Endothelial cell of umbilical vein (primary cell): ENCODE results near the gene GADL1. TPM values are rescaled to one million over a fixed set of nuclear protein-coding genes. Genes with fewer than 3 reads are reported as not detected.

Experiments
- BruUV-seq: library from RNA; stranded (reverse); fragments of 400-500 nt; replicated peaks from 2 replicates; lab custom pipeline; 2021; lab: Mats Ljungman, UMichigan
- CTCF ChIA-PET: fragments of 300-600, 350-600 bp; sonication (Branson Sonifier 250); formaldehyde crosslinking; loops from one replicate; lab custom pipeline; 2021; ENCODE audit warnings: antibody characterized with exemption, inconsistent platforms; lab: Charles Lee
- POLR2A ChIA-PET: fragments of 300-600, 350-600 bp; sonication (Branson Sonifier 250); formaldehyde crosslinking; loops from one replicate; lab custom pipeline; 2021; ENCODE audit warnings: antibody characterized with exemption, inconsistent platforms; lab: Charles Lee
- DNase-seq: peaks from one replicate; pipeline ENCODE4 v3.0.0-alpha.2; 2011; ENCODE audit warnings: low read depth, low spot score
- FAIRE-seq: peaks from 2 replicates; lab custom pipeline; 2011; peaks lifted over from hg19 to GRCh38; lab: Jason Lieb, UNC
- H2AFZ ChIP-seq: 2 replicates; pipeline ENCODE4 v1.6.0; 2012; ENCODE audit warnings: low read depth, low read length, control low read depth, inconsistent platforms
- H3K27ac ChIP-seq: 2 replicates; pipeline ENCODE4 v1.5.1; 2011; ENCODE audit warnings: low read depth, mild to moderate bottlenecking, control low read depth, low read length, moderate library complexity; ENCODE audit not compliant: insufficient read depth
- H3K27me3 ChIP-seq, 2 experiments: 2 replicates each; pipeline versions ENCODE4 v1.6.0 to v1.6.1; 2011; ENCODE audit warnings: low read length in 2 of 2, mixed read lengths in 1 of 2; ENCODE audit not compliant: control insufficient read depth in 2 of 2, insufficient read depth in 2 of 2
- H3K36me3 ChIP-seq, 2 experiments: 2 replicates in 1 of 2; 3 replicates in 1 of 2; pipeline ENCODE4 v1.5.1; 2011; ENCODE audit warnings: low read length in 2 of 2, mild to moderate bottlenecking in 1 of 2, moderate library complexity in 1 of 2; ENCODE audit not compliant: control insufficient read depth in 2 of 2, insufficient read depth in 2 of 2; ENCODE audit errors: extremely low read depth in 1 of 2
- H3K4me1 ChIP-seq: 3 replicates; pipeline ENCODE4 v1.5.1; 2011; ENCODE audit warnings: mild to moderate bottlenecking, low read length; ENCODE audit not compliant: control insufficient read depth, insufficient read depth; ENCODE audit errors: extremely low read depth
- H3K4me2 ChIP-seq: 2 replicates; pipeline ENCODE4 v1.6.1; 2011; ENCODE audit warnings: low read length, control low read depth, mixed read lengths; ENCODE audit not compliant: insufficient read depth
- H3K4me3 ChIP-seq, 3 experiments: fragments of 200-600 bp in 1 of 3; sonication (generic), shearing (Covaris generic) in 1 of 3; replicated peaks in 1 of 3; 2 replicates each; pipeline ENCODE4 v1.5.1; 2011 to 2016; ENCODE audit warnings: control low read depth in 3 of 3, low read length in 3 of 3, mild to moderate bottlenecking in 2 of 3, inconsistent platforms in 1 of 3, low read depth in 1 of 3, moderate library complexity in 1 of 3; ENCODE audit not compliant: insufficient read depth in 1 of 3
- H3K79me2 ChIP-seq: 2 replicates; pipeline ENCODE4 v1.6.0; 2012; ENCODE audit warnings: low read length, inconsistent platforms; ENCODE audit not compliant: control insufficient read depth, insufficient read depth
- H3K9ac ChIP-seq: replicated peaks from 2 replicates; pipeline ENCODE3; 2011; ENCODE audit warnings: low read length, control low read depth; ENCODE audit not compliant: insufficient read depth; ENCODE audit errors: extremely low read depth
- H3K9me1 ChIP-seq: replicated peaks from 3 replicates; pipeline ENCODE4 v1.6.0; 2011; ENCODE audit warnings: mild to moderate bottlenecking, low read length; ENCODE audit not compliant: control insufficient read depth, insufficient read depth; ENCODE audit errors: extremely low read depth
- H3K9me3 ChIP-seq: replicated peaks from 2 replicates; pipeline ENCODE4 v1.5.1; 2012; ENCODE audit warnings: low read length, inconsistent platforms; ENCODE audit not compliant: control insufficient read depth, insufficient read depth
- H4K20me1 ChIP-seq: replicated peaks from 2 replicates; pipeline ENCODE3; 2011; ENCODE audit warnings: mild to moderate bottlenecking, low read length; ENCODE audit not compliant: control insufficient read depth, insufficient read depth; ENCODE audit errors: extremely low read depth
- CTCF ChIP-seq, 2 donors: IDR thresholded peaks; 1 replicate in 1 of 2; 2 replicates in 1 of 2; pipeline ENCODE4 v1.5.1; 2011; ENCODE audit warnings: low read length in 2 of 2, mild to moderate bottlenecking in 2 of 2, moderate library complexity in 2 of 2, control low read depth in 1 of 2, inconsistent platforms in 1 of 2, low read depth in 1 of 2; ENCODE audit not compliant: insufficient read depth in 1 of 2; ENCODE audit errors: extremely low read depth in 1 of 2
- EZH2 ChIP-seq: IDR thresholded peaks from 2 replicates; pipeline ENCODE4 v1.6.1; 2012; ENCODE audit warnings: borderline replicate concordance, low read depth, mild to moderate bottlenecking, moderate library complexity, low read length, inconsistent platforms; ENCODE audit not compliant: severe bottlenecking
- FOS ChIP-seq: IDR thresholded peaks from 2 replicates; pipeline ENCODE4 v1.6.1; 2011; ENCODE audit warnings: mild to moderate bottlenecking, low read length, moderate library complexity, borderline replicate concordance; ENCODE audit not compliant: insufficient read depth
- GATA2 ChIP-seq: IDR thresholded peaks from 2 replicates; pipeline ENCODE4 v1.7.0; 2011; ENCODE audit warnings: low read depth, mild to moderate bottlenecking, moderate library complexity, mixed read lengths, low read length; ENCODE audit not compliant: insufficient read length, insufficient read depth
- JUN ChIP-seq: IDR thresholded peaks from 2 replicates; pipeline ENCODE4 v1.6.1; 2011; ENCODE audit warnings: borderline replicate concordance, low read depth; ENCODE audit not compliant: insufficient read length, insufficient read depth
- MAX ChIP-seq: IDR thresholded peaks from 2 replicates; pipeline ENCODE4 v1.6.1; 2011; ENCODE audit not compliant: insufficient read depth, insufficient read length
- MYC ChIP-seq: IDR thresholded peaks from one replicate; pipeline ENCODE4 v1.6.1; 2011; ENCODE audit warnings: mild to moderate bottlenecking, low read depth, low read length
- POLR2A ChIP-seq: IDR thresholded peaks from 2 replicates; pipeline ENCODE4 v1.6.1; 2012; ENCODE audit warnings: low read depth, mild to moderate bottlenecking, control low read depth, low read length
- POLR2AphosphoS5 ChIP-seq: IDR thresholded peaks from 2 replicates; pipeline ENCODE4 v1.6.1; 2012; ENCODE audit warnings: low read depth, mild to moderate bottlenecking, control low read depth, low read length, moderate library complexity; ENCODE audit not compliant: insufficient read depth
- dilution Hi-C: fragments of 300-500 bp; cut with MboI; formaldehyde crosslinking; loops from one replicate; pipeline ENCODE4 v1.15.0; 2019; ENCODE audit warnings: low sequenced_read_pairs; ENCODE audit not compliant: extremely low pct_ligation_motif_present
- intact Hi-C: fragments of 100-400 bp; cut with micrococcal nuclease; formaldehyde crosslinking; loops from one replicate; pipeline ENCODE4 v1.10.0; 2022
- polyA plus RNA-seq, 4 experiments: library from polyadenylated mRNA; depleted of rRNA in 3 of 4; stranded (reverse) in 3 of 4; unstranded in 1 of 4; fragments of >200 nt; gene quantifications; 2 replicates each; pipeline versions ENCODE4 v1.2.1 to v1.2.3, GENCODE V29; 2011 to 2012; ENCODE audit warnings: missing spikeins in 1 of 4
- total RNA-seq: library from RNA; stranded (reverse); gene quantifications from 2 replicates; pipeline ENCODE4 v1.2.3, GENCODE V29; 2021

The GADL1 gene
- total and polyA plus RNA-seq, 2 donors (not counting 3 experiments of a cell fraction or from before 2014, with no cell fraction given), result not detected

GRCh38 chr3:30692498-30693130, 201.8 kb downstream of the GADL1 start:
- H3K9me1 ChIP-seq, result no peaks in the 10 kb centered on the region
- no peak overlapping the region for H3K4me3 ChIP-seq
- H3K4me2 ChIP-seq, result no peak overlapping the region
- H3K27me3 ChIP-seq, result no peaks in the 10 kb centered on the region
- H3K36me3 ChIP-seq, result peaks cover 38 to 67% of the 10 kb centered on the region in 2 experiments
- no TSS peak for BruUV-seq
- FAIRE-seq (no peak), DNase-seq (no peak)
- peaks cover 55% of the 10 kb centered on the region for H3K4me1 ChIP-seq
- peak overlapping the region; percentile 42 for H3K27ac ChIP-seq
- H3K9me3 ChIP-seq, result no peaks in the 10 kb centered on the region
- H4K20me1 ChIP-seq, result no peaks in the 10 kb centered on the region
- TF ChIP-seq POLR2AphosphoS5 (no peak), JUN (no peak), MYC (no peak), EZH2 (no peak), POLR2A (no peak), FOS (no peak), MAX (no peak), CTCF (IDR thresholded peaks at IDR 0.05; ENCODE audit: extremely low read depth in 1 of 2, insufficient read depth in 1 of 2, low read depth in 1 of 2, low read length in 2 of 2) (no peak), GATA2 (no peak)
- intact Hi-C loops, result loop anchor here (1.0 kb wide), 9 partner anchors 27 to 679 kb away; no protein-coding TSS in a partner anchor
- ChIA-PET CTCF (interaction anchor here (0.7 to 5.0 kb wide), 39 partner anchors 8 to 680 kb away, joined by 3 to 56 read pairs (median 6); partner anchors contain the start of gene TGFBR2), POLR2A (interaction anchor here (0.9 to 1.3 kb wide), 2 partner anchors 11 to 86 kb away, joined by 4 to 5 read pairs; partner anchors contain the start of gene TGFBR2)
- H3K9ac ChIP-seq, result no peak overlapping the region
- H2AFZ ChIP-seq, result no peak overlapping the region
- H3K79me2 ChIP-seq, result peaks cover 19% of the 10 kb centered on the region
- dilution Hi-C loops, result no loop called here
